Skeletal muscle tissue (tissue), 4 donors: ENCODE results near the gene CALHM4. TPM values are rescaled to one million over a fixed set of nuclear protein-coding genes. Genes with fewer than 3 reads are reported as not detected.
A peak's percentile ranks its signal among the peaks of the same experiment; 100 is the strongest.

Source experiments
- H3K27ac ChIP-seq: one replicate; pipeline ENCODE4 v1.7.0; 2013; ENCODE audit warnings: mild to moderate bottlenecking, low read depth, low read length, inconsistent platforms
- H3K27me3 ChIP-seq, 3 donors: one replicate each; pipeline ENCODE4 v1.7.0; 2013; ENCODE audit warnings: low read length in 3 of 3; ENCODE audit not compliant: control insufficient read depth in 3 of 3, insufficient read depth in 3 of 3
- H3K36me3 ChIP-seq, 3 donors: one replicate each; pipeline ENCODE4 v1.7.0; 2013; ENCODE audit warnings: low read length in 3 of 3; ENCODE audit not compliant: control insufficient read depth in 3 of 3, insufficient read depth in 3 of 3
- H3K4me1 ChIP-seq, 3 donors: one replicate each; pipeline ENCODE4 v1.7.0; 2013; ENCODE audit warnings: low read length in 3 of 3, mild to moderate bottlenecking in 3 of 3; ENCODE audit not compliant: control insufficient read depth in 3 of 3, insufficient read depth in 3 of 3
- H3K4me3 ChIP-seq, 3 donors: one replicate each; pipeline ENCODE4 v1.7.0; 2013; ENCODE audit warnings: low read length in 3 of 3
- H3K9ac ChIP-seq, 3 donors: one replicate each; pipeline ENCODE4 v1.7.0; 2013; ENCODE audit warnings: low read length in 3 of 3, mild to moderate bottlenecking in 3 of 3, moderate library complexity in 2 of 3, low read depth in 1 of 3
- H3K9me3 ChIP-seq, 3 donors: one replicate each; pipeline ENCODE4 v1.7.0; 2013; ENCODE audit warnings: low read length in 3 of 3; ENCODE audit not compliant: control insufficient read depth in 3 of 3
- total RNA-seq: library from RNA; depleted of rRNA; stranded (reverse); fragments of >200 nt; gene quantifications from one replicate; pipeline ENCODE4 v1.2.3, GENCODE V29; 2014
- donor health status: Osteomylitis.

The CALHM4 gene, protein sequence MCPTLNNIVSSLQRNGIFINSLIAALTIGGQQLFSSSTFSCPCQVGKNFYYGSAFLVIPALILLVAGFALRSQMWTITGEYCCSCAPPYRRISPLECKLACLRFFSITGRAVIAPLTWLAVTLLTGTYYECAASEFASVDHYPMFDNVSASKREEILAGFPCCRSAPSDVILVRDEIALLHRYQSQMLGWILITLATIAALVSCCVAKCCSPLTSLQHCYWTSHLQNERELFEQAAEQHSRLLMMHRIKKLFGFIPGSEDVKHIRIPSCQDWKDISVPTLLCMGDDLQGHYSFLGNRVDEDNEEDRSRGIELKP
- total RNA-seq = not detected

DNA sequence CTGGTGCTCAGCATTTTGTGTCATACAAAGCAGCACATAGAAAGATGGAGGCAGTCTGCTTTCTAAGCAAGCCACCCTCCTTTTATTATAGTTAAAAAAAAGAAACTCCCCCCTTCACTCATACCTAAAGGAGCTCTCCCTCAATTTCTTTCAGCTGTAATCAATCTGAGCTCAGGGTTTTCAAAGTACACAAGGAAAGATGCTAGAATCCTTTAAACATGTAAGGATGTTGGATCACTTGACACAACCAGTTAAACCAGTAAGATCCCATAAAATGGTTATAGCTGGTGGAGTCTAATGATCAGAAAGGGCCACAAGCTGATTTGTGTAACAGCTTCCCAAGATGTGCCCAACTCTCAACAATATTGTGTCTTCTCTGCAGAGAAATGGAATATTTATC lies at the start of gene CALHM4:
Gene CALHM4, plus strand, starts transcription at position 301 of the 400 bp plus-strand sequence. Its CDS starts 43 bp downstream, at position 344.
- Histone ChIP-seq H3K27me3 (no peaks in the 10 kb centered on the region), H3K36me3 (no peaks in the 10 kb centered on the region), H3K9ac (no peak within 1 kb of the TSS), H3K4me1 (peaks cover 0 to 3% (median 0%) of the 10 kb centered on the region in 3 donors), H3K4me3 (no peak within 1 kb of the TSS), H3K9me3 (no peaks in the 10 kb centered on the region), H3K27ac (no peak within 1 kb of the TSS)

DNA sequence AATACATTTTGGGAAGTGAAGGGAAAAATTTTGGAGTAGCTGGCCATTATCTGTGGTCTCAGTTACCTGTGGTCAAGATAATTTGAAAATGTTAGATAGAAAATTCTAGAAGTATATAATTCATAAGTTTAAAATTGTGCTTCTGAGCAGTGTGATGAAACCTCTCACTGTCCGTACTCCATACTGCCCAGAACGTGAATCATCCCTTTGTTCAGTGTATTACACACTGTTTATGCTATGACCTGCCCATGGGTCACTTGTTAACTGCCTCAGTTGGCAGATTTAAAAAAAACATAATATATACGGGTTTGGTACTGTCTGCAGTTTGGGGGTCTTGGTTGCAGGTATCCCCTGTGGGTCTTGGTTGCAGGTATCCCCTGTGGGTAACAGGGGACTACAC lies 46.2 kb upstream of the CALHM4 start:
- peaks cover 0 to 5% (median 2%) of the 10 kb centered on the region in 3 donors for H3K4me1 ChIP-seq
- no peaks in the 10 kb centered on the region for H3K27me3 ChIP-seq
- no peaks in the 10 kb centered on the region for H3K36me3 ChIP-seq
- H3K27ac ChIP-seq = no peak overlapping the region
- H3K4me3 ChIP-seq = no peak overlapping the region
- H3K9ac ChIP-seq = no peak overlapping the region
- no peaks in the 10 kb centered on the region for H3K9me3 ChIP-seq

DNA sequence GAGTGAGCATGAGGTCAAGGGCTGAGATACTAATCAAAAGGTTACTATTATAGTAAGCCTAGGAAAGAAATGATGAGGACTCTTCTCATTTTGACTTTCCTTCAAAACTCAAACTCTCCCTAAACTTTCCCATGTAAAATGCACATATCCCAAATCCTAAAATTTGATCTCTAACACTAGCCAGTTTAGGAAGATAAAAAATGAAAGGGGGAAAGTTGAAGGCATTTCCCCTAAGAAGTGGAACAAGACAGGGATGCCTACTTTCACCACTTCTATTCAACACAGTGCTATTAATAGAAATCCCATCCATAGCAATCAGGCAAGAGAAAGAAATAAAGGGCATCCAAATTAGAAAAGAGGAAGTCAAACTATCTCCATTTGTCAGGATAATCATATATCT lies 45.0 kb upstream of the CALHM4 start:
- no peak overlapping the region for H3K9ac ChIP-seq
- H3K27me3 ChIP-seq = no peaks in the 10 kb centered on the region
- H3K9me3 ChIP-seq = no peaks in the 10 kb centered on the region
- H3K4me3 ChIP-seq = no peak overlapping the region
- no peak overlapping the region for H3K27ac ChIP-seq
- H3K4me1 ChIP-seq = peaks cover 0 to 5% (median 2%) of the 10 kb centered on the region in 3 donors
- H3K36me3 ChIP-seq = no peaks in the 10 kb centered on the region

DNA sequence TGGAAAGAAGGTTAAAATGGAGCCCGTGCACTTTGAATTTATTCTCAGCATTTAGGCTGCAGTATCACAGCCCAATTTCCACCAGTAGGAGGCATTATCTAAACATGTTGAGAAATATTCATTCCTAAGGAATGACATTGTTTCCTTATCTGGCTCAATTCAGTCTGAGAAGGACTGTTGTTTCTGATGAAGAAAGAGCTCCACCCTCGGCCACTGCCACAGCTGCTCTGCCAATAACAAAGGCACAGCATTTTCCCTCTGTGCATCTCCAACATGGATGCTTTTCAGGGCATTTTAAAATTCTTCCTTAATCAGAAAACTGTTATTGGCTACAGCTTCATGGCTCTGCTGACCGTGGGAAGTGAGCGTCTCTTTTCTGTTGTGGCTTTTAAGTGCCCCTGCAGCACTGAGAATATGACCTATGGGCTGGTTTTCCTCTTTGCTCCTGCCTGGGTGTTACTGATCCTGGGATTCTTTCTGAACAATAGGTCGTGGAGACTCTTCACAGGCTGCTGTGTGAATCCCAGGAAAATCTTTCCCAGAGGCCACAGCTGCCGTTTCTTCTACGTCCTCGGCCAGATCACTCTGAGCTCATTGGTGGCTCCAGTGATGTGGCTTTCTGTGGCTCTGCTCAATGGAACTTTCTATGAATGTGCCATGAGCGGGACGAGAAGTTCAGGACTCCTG lies 42.0 kb upstream of the CALHM4 start, which contains the start of gene CALHM5:
Gene CALHM5, plus strand, starts transcription at position 216 of the 687 bp plus-strand sequence. Its CDS starts 58 bp downstream, at position 274.
- peak within 1 kb of the TSS; percentile 56 for H3K27ac ChIP-seq

DNA sequence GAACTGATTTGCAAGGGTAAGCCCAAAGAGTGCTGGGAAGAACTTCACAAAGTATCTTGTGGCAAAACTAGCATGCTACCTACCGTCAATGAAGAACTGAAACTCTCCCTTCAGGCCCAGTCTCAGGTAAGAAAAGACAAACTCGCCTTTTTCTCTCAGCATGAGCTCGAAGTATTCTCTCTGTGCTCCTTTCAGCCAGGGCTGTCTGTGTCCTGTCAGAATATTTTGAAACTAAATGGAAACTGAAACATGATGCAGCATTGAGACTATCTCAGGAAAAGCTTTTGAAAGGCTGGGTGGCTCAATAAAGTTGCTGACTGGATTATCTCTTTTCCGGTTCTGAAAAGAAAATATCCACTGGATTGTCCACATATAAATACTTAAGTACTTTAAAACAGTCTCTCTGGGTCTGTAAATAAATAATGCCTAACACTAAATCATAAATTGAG lies 41.4 kb upstream of the CALHM4 start:
- Histone ChIP-seq H3K4me3 (peak overlapping the region; percentile 61 to 73 (median 70)), H3K27ac (peak overlapping the region; percentile 56), H3K9ac (peak overlapping the region; percentile 43 to 75 (median 75)), H3K27me3 (no peaks in the 10 kb centered on the region), H3K9me3 (no peaks in the 10 kb centered on the region), H3K4me1 (peaks cover 0 to 5% (median 2%) of the 10 kb centered on the region in 3 donors), H3K36me3 (peaks cover 0 to 5% (median 3%) of the 10 kb centered on the region in 3 donors)

More for the DNA sequence above, 42.0 kb upstream of the CALHM4 start, which contains the start of gene CALHM5:
- Histone ChIP-seq H3K4me3 (peak within 1 kb of the TSS; percentile 61 to 73 (median 70)), H3K27me3 (no peaks in the 10 kb centered on the region), H3K36me3 (peaks cover 0 to 5% (median 3%) of the 10 kb centered on the region in 3 donors), H3K9me3 (no peaks in the 10 kb centered on the region), H3K4me1 (peaks cover 0 to 5% (median 2%) of the 10 kb centered on the region in 3 donors), H3K9ac (peak within 1 kb of the TSS; percentile 43 to 75 (median 75))

DNA sequence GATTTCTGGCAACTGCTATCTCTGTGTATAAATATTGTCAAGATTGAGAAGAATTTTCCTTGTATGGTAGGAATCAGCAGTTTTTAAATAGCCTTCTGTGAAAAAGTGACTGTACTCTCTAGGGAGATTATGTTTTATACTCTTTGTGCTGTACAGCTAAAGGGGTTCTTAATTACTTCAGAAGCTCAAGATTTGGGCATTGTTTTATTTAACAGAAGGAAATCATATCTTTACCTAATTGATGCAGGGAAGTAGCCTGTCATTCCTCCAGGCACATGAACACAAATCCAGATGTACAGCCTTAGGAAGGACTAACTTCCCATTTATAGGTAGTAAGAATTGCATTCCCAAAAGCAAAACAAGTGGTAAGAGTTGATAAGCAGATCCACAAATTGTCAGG lies 40.8 kb upstream of the CALHM4 start:
- Histone ChIP-seq H3K36me3 (peaks cover 0 to 5% (median 3%) of the 10 kb centered on the region in 3 donors), H3K4me1 (peaks cover 0 to 5% (median 2%) of the 10 kb centered on the region in 3 donors), H3K27me3 (no peaks in the 10 kb centered on the region), H3K27ac (no peak overlapping the region), H3K9ac (peak overlapping the region in 2 of 3 donors; percentile 43 to 75), H3K9me3 (no peaks in the 10 kb centered on the region), H3K4me3 (peak overlapping the region; percentile 30 to 73 (median 61))

DNA sequence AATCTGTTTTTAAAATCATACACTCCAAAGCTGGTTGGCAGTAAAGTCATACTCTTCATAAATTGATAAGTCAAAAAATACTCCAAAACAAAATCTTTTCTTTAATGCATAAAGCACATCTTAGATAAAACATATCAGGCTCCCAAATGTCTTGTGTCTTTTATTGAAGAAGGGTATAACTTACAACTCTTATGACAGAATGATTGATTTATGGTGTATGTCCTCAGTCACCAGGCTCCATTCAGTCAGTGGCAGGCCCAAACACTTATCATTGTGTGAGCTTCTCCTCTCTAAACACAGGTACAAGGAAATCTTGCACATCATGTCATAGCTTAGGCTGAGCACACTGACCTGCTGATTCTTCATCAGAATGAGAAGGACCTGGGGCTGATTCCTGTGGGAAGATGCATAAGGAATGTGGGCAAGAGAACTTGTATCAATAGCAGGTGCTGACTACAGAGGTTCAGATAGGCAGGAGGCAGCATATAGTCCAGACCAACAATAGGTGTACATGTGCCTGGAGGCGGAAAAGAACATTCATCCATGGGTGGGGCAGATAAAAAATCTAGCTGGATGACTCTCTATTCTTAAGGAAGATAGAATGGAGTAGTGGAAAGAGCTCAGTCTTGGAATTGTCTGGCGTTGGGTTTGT lies 40.2 kb upstream of the CALHM4 start:
- Histone ChIP-seq H3K4me3 (peak overlapping the region; percentile 30 to 73 (median 61)), H3K36me3 (peaks cover 0 to 5% (median 3%) of the 10 kb centered on the region in 3 donors), H3K27me3 (no peaks in the 10 kb centered on the region), H3K27ac (no peak overlapping the region), H3K9ac (peak overlapping the region in 1 of 3 donors; percentile 75), H3K9me3 (no peaks in the 10 kb centered on the region), H3K4me1 (peaks cover 0 to 5% (median 2%) of the 10 kb centered on the region in 3 donors)

DNA sequence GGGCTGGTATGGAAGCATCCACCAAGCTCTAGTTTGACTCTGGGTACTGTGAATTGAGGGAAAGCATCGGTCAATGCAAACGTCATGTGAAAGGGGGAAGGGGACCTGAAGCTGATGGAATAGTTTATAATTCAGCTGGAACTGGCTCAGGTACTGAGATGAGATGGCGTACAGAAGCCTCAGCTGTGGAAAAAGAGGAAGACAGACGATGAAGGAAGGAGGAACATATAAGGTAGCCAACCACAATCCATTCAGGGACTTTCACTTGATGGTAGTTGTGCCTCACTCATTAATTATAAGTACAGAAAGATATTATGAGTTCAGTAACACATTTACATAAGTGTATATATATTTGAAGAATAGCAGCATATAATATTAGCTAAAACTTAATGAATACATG lies 39.4 kb upstream of the CALHM4 start:
- H3K4me3 ChIP-seq = no peak overlapping the region
- no peak overlapping the region for H3K27ac ChIP-seq
- H3K9ac ChIP-seq = no peak overlapping the region
- H3K4me1 ChIP-seq = peaks cover 0 to 5% (median 2%) of the 10 kb centered on the region in 3 donors
- H3K9me3 ChIP-seq = no peaks in the 10 kb centered on the region
- H3K27me3 ChIP-seq = no peaks in the 10 kb centered on the region
- H3K36me3 ChIP-seq = peaks cover 0 to 5% (median 3%) of the 10 kb centered on the region in 3 donors

DNA sequence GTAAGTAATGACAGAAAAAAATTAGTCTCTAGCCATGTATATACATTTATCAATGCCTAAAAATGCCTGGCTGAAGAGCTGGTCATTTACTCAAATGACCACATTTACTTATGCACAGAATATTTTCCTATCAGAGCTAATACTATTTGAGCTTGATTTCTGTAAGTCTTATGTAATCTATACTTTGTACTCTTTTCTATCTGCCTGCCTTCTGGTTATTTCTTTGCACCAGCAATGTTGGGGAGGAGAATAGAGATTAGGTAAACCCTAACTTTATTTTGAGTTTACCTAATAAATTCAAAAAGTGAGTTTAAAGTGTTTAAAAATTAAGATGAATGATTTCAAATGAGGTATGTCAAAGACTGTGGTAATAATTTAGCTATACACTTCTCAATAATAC lies 38.4 kb upstream of the CALHM4 start:
- Histone ChIP-seq H3K9ac (no peak overlapping the region), H3K4me3 (no peak overlapping the region), H3K4me1 (peaks cover 0 to 5% (median 2%) of the 10 kb centered on the region in 3 donors), H3K9me3 (no peaks in the 10 kb centered on the region), H3K27me3 (no peaks in the 10 kb centered on the region), H3K27ac (no peak overlapping the region), H3K36me3 (peaks cover 0 to 5% (median 3%) of the 10 kb centered on the region in 3 donors)
